Measurements from ENCODE around the gene DDRGK1.
A peak's percentile ranks its signal among the peaks of the same experiment; 100 is the strongest.

The DDRGK1 gene

DNA sequence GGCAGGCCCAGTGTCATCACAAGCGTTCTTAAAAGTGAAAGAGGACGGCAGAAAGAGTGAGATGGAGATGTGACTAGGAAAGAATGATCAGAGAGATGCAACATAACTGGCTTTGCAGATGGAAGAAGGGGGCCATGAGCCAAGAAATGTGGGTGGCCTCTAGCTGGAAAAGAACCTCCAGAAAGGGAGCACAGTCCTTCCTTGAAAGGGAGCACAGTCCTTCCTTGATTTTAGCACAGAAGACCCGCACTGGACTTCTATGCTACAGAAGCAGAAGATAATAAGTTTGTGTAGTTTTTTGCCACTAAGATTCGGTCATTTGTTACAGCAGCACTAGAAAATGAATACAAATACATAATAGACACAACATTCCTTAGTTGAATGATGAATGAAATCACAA is 24.2 kb downstream of the DDRGK1 start:
- no peak for DNase-seq

DNA sequence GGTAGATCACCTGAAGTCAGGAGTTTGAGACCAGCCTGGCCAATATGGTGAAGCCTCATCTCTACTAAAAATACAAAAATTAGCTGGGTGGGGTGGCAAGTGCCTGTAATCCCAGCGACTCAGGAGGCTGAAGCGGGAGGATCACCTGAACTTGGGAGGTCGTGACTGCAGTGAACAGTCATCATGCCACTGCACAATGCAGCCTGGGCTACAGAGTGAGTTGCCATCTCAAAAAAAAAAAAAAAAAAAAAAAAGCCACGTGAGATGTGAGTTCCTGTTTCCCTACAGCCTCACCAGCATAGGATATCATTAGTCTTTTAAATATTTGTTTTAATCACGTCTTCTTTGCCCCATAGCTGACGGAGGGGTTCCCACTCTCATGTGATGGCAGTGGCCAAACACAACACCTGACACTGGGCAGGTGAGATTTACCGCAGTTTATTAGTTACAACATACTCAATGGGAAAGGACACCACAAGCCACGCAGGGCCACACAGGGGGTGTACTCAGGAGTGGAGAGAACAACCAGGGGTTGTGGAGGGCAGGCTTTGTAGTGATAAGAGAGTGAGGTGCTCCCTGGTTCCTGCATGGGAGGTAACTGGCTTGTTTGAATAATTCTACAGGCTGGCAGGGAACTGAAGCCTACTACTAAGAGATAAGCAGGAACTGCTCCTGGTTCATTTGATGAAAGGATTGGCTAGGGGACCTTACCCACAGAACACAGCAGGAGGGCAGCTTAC is 26.6 kb downstream of the DDRGK1 start:
- no peak for DNase-seq

DNA sequence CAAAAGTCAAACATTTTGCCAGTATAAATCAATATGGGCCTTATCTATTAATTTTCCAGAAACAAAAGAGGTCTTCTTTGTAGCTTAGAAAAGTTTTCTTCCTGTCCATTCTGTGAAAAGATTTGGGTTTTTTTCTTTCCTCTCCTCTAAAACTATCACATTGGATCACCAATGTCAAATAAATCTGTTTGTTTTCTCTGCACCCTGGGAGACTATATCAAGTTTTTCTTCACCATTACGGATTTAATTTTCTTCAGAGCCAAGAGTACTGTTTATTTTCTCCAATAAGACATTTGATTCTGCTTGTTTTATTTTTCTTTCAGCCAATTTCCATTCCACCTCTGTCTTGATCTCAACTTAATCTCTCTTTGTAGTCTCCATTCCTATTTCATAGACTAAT is 29.2 kb downstream of the DDRGK1 start:
- no peak for DNase-seq

DNA sequence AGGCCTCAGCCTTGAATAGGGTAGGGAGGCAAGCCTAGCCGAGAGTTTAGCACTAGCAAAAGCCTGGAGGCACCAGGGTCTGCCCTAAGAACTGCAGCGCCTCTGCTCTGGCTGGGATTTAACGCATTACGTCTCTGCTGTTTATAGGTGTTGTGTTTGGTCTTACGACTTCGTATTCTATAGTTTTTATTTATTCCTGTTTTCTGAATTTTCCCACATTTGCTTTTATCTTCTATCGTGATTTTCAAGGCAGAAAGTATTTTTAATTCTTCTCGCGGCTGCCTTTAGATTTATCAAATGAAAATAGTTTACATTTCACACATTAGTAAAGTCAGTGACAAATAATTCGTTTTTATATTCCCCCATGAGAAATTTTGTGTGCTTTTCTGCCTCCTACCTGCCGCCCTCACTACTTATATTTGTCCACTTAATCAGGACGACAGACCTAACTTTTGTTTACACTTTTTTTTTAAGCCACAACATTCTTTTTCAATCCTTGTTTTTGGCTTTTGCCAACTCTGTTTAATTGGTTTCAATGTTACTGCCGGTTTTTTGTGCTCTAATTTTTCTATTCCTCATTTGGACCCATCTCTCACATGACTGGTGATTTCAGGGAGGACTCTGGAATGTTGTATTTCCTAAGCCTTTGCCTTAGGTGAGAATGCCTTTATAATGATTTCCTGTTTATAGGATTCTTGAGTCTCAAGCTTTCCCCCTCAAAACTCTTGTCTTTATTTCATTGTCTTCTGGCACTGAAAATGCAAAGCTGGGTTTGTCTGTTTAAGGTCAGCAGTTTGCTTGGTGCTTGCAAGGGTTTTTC is 29.8 kb downstream of the DDRGK1 start:
- no peak for DNase-seq

DNA sequence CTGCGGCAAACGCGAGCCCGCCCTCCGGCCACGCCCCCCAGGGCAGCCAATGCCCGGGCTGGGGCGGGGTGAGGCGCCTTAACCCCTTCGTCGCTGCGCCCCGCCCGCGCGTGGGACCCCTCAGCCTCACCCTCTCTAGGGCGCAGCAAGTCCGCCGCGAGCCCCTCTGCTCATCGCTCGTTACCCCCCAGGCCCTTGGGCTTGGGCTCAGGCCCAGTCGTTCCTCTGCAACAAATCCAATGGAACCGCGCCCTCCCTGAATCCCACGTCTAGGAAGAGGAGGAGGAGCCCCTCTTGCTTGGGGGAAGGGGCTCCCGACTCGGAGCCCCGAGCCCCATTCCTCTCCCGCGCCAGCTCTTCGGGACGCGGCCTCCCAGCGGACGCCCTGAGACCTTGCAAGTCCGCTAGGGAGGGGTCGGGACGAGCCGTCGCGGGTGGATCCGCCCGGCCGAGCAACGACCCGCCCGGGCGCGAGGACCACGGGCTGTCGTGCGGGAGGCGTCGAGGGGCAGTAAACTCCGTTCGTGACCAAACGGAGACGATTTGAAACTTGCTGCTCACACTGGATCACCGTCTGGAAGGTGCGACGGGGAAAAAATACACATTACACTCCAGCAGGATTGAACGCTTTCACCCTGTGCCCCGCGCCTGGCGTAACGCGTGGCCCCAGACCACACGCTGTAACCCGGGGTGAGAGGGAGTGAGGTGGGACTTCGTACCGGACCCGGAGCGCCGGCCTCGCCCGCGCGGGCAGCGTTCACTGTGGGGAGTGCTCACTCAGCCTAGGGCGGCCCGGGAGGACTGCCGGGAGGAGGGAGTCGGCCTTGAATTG is 30.7 kb downstream of the DDRGK1 start:
- DNase-seq, result peak; percentile 92 to 93

DNA sequence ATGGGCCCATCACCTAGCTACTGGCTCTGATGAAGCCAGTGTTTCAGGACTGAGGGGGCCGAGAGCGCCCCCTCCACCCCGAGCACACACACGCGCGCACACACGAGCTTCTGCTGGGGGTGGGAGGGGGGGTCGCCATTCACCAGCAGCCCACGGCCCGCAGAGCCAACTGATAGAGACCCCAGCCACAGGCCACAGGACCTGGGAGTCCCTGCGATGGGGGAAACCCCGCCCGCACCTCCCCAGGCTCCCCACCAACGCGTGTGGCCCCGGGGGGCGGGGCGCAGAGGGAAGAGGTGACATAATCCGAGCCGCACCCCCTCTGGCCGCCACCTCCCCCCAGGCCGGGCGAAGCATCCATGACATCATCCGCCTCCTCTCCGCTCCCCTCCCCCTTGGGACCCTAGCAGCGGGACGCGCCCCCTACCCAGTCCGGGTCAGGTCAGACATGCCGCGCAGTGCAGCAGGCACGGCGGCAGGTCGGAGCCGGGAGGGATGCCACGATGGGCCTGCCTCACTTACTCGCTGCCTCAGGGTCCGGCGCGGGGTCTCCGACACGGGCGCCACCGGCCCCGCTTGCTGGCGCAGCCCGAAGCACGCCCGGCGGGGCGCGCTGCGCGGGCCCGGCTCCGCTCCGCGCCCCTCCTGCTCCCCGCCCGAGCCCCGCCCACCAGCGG is 31.4 kb downstream of the DDRGK1 start, which contains the start of gene LZTS3:
Gene LZTS3, minus strand, starts transcription at position 617 of the 677 bp plus-strand sequence. CDS start 6,386 bp downstream, outside the sequence.
- peak; percentile 48 to 55 for DNase-seq

DNA sequence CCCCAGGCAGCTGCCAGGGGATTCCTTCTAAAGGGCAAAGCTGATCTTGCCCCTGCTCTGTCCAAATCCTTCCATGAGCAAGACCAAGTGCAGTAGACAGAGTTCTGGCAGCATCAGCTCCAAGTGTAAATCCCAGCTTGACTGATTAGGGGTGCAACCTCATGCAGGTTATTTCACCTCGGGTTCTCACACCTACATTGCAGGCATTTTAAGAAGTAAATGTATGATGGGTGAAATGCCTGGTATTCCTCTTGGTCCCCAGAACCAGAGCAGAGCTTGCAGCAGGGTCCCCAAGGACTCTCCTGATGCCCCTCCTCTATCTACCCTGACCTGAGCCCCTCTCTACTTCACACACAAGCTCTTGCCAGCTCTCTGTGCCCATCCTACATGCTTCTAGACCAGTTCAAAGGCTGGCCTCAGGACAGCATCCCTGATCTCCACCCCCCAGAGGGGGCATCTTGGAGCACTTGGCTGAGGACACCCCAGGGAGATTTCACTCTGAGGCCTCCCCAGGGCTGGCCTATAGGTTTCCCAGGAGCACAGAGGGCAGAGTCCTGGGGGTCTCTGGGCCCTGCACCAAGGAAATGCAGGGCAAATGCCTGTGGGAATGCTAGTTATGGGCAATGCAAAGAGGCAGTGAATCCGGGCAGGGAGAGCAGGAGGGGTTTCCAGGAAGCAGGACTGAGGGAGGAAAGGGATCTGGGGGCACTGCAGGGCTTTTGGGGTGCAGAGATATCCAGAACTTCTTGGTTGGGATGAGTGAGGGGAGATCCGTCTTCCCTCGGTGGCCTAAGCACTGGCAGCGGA is 32.2 kb downstream of the DDRGK1 start:
- DNase-seq, result no peak

DNA sequence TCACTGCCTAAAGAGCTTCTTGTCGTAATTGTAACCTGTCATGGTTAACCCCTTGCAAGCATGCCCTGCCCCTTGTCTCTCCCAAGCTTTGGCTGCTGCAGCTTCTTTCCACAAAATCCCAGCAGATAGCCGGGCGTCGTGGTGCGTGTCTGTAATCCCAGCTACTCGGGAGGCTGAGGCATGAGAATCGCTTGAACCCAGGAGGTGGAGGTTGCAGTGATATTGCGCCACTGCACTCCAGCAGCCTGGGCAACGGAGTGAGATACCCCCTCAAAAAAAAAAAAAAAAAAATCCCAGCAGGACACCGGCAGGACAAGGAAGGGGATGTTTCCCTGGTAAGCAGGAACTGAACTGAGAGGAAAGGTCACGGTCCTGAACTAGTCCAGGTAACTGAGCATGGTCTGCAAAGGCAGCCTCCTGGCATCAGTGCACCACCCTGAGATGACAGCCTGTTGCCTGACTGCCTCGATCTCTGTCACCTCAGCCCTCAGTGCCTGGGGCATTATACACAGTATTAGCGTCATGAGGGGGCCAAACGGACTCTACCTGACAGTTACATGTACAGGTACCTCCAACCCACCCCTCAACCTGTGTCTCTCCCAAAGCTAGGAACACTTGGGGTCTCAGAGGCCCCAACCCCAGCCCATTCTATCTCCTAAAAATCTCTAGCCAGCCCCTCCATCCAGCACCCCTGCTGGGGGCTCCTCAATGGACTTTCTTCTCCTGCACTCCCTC is 32.9 kb downstream of the DDRGK1 start:
- DNase-seq, result no peak

DNA sequence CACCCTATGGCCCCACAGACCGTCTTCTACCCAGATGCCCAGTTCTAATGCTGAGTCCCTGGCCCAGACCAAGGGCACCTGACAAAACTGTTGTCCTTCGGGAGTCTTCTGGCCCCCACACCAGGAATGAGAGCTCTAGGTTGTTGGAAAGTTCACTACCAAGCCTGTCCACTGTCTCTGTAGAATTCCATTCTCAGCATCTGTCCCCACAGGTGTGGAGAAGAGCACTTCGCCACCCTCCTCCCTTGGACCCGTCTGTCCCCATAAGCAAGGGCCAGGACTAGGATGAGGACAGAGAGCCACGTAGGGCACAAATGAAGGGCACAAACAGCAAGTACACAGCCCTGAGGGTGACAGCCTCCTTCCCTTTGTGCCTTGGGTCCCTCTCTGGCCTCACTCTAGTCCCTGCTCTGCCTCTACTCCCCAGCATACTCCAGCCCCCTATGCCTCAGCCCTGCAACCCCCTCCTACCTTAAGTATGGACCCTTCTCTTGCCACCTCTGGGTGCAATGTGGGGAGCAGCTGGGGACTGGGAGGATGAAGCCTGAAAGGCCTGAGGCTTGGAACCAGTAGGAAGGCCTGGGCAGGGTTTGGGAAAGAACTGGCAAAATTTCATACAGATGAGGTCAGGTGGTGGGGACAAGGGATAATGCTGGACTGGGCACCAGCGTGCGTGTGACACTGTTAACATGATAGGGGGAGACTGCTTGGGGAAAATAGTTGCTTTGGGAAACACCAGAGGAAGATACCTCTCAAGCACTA is 35.5 kb downstream of the DDRGK1 start:
- no peak for DNase-seq

DNA sequence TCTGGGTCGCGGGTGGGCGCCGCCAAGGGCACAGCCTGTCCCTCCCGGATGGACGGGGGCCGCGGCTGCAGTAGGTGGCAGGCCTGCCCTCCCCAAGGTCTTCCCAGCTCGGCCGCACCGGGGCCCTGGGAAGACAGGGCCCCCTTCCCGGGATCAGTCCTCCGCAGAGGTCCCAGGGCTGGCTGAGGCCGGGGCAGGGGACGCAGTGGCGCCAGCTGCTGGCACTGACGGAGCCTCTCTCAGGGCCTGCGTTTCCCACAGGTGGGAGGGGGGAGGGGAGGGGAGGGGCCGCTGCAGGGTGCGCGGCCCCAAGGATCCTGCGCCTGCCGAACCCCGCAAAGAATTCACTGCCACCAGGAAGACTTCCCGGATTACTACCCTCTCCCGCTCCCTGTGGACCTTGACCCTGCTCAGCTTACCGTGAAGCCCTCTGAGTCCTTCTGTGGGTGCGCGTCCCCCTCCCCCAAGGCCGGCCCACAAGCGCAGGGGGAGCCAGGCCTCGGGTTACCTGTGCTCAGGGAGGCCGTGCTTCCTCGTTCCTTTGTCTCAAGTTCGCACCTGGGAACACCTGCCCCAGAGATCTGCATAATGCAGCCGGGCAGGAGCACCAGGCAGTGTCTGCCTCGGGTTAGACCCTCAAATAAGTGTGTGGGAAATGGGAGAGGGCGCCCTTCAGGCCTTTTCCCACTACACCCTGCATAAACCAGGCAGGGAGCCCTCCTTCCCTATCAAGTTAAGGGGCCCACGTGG is 36.2 kb downstream of the DDRGK1 start:
- DNase-seq, result no peak

DNA sequence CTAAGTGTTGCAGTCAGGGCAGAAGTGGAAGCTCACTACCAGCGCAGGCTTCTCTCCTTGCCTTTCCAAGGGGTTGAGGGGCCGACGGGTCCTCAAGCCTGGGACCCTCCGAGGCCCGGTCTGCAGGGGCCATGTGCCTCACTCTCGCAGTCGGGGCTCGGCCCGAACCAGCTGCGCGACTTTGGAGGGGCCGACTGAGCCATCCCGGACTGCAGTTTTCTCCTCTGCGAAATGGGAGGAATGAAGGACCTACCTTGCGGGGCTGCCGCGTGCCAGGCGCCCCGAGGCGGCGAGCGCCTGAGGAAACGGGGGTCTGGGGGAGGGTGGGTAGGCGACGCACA is 36.8 kb downstream of the DDRGK1 start:
- DNase-seq, result no peak

DNA sequence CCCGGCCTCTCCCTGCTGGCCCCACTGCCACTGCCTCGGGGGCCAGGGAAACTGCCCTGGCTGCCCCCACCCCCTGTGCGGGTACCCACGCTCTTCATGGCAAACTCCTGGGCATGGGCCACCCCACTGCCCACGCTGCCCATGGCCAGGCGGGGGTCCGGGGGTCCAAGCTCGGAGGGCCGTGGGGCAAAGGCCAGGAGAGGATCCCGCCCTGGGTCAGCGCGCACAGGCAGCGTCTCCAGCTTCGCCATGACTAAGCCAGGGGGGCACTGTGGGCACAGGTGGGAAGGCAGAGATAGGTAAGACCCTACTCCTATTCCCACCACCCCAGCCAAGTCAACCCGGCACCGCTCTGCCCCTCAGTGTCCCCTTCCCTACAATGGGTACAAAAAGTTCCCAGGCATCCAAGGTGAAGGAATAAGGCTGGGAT is 37.6 kb downstream of the DDRGK1 start:
- DNase-seq, result no peak

DNA sequence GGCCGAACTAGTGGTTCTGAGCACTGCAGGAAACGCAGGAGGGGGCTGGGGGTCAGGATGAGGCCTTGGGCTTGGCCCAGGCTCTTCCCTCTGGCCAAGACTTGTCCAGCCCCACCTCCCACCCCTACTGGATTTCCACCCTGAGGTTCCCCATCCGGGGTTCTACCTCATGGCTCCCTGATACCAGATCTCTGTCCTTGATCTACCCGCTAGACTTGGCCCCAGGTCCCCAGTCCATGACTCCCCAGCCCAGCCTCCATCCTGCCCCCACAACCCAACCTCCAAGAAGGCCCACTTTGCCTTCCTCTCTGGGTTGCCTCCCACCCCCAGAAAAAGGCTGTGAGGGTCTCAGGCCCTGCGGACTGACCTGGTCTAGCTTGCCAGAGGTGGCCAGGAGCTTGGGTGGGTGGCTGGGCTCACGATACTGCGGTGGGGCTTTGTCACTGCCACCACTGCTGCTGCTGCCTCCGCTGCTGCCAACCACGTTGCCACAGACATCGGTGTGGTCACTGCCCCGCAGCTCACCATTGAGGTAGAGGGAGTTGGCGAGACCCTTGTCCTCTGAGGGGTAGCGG is 38.1 kb downstream of the DDRGK1 start:
- DNase-seq, result no peak

DNA sequence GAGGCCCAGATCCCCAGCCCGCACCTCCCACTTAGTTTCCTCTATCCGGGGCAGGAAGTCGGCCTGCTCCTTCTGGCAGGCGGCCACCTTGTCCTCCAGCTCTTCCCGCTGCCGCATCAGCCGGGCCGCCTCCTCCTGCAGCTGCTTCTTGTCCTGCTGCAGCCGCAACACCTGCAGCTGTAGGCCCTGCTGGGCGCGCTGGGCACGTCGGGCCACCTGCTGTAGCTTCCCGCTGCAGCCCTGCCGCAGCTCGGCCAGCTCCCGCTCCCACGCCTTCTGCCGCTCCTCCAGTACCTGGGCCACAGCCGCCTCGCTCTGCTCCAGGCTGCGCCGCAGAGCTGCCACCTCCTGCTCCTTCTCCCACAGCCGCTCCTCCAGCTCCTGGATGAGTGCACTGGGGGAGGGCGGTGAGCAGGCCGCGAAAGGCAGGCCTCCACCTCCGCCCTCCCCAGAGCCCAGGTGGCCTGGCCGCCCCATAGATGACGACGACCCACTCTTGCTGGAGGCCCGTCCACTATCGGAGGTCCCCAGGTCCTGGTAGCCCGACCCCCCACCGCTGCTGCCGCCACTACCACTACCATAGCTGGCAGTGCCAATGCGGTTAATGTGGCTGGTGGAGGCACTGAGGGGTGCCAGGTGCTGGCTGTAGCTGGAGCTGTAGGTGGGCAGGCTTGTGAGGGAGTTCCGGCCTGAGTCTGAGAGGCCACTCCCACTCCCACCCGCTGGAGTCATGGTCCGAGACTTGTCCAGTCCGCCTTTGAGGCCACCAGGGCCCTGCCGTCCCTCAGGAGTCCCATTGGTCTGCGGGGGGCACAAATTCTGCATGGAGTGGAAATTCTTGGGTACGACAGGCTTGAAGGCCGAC is 38.8 kb downstream of the DDRGK1 start:
- DNase-seq, result no peak

DNA sequence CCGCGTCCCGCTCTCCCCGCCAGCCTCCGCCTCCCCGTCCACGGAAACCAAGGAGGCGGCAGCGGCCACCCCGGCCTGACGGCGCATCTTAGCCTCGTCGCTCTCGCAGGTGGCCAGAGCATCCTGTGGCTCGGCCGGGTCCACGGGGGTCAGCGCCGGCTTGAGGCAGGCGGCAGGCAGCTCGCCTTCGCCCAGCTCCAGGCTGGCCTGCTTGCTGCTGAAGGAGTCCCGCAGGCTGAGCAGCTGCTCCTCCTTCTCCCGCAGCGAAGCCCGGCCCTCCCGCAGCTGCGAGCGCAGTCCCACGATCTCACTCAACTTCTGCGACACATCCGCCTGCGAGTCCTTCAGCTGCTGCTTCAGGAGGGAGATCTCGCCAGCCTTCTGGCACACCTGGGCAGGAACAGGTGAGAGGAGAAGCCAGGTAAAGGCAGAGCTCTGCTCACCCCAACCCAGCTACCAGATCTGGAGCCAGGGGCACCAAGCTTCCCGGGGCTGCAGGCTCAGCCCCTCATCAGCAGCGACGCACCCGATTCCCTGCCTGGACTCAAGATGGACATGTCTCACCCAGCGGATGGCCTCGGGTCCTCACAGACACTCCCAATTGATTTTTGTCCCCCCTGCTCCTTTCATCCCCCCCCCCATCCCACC is 39.6 kb downstream of the DDRGK1 start:
- no peak for DNase-seq

DNA sequence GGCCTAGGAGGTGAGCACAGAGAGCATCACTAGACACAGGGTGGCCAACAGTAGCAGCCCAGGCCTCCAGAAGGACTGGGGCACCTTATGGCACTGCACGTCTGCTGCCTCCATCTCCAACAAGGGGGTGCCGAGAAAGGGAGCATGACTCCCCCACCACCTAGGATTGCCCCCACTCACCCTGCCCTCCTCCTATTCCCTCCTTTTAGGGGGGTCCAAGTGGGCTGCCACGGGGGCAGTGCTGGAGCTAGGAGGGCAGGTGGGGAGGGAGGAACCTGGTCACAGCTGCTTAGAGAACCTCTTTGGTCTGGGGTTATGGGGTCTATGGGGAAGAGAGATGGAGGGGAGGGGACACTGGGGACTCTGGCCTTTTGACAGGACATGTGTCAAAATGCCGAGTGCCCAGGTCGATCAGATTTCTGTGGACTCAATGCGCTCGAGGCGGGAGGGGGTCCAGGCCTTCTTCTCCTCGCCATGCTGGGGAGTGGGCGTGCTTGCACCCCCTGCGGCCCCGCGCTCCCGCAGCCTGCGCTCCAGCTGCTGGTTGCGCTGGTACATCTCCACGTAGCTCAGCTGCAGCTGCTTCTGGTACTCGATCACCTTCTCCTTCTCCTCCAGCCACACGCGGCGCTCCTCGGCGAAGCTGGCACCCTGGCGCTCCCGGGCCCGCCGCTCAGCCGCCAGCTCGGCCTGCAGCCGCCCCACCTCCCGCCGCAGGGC is 40.3 kb downstream of the DDRGK1 start:
- no peak for DNase-seq
